GM10847 (cell line): ENCODE data around the gene CYP27A1.

Experiments used
- POLR2A ChIP-seq: IDR thresholded peaks from 2 replicates; pipeline ENCODE4 v1.6.1; 2011; ENCODE audit not compliant: insufficient read length; ENCODE audit errors: extremely low read depth

CYP27A1 gene

GRCh38 chr2:218831378-218831990, 49.5 kb downstream of the CYP27A1 start, which contains the start of gene PRKAG3:
PRKAG3 (minus strand) TSS chr2:218831803.
- no peak for TF ChIP-seq POLR2A

DNA sequence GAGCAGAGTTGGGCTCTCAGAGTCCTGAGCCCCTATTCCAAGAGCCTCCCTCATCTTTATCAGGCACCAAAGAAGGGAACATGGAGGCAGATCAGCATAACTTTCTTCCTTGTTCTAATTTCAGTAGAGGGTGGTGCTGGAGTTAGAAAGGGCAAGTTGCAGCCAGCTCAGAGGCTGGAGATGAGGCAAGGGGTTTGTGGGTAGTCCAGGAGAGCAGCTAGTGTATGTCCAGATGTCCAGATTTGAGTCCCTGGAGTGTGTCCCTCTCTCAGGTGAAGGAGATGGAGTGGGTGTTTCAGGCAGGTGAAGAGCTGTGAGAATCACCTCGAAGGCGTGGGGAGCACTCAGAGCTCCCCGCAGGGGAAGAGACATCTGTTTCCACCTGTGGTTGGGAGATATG, 50.1 kb downstream of the CYP27A1 start:
- no peak for TF ChIP-seq POLR2A

- no peak for TF ChIP-seq POLR2A
Observed at GRCh38 chr2:218832520-218832919, 50.6 kb downstream of the CYP27A1 start.

- TF ChIP-seq POLR2A: no peak
Observed at GRCh38 chr2:218833023-218833609, 51.2 kb downstream of the CYP27A1 start.

DNA sequence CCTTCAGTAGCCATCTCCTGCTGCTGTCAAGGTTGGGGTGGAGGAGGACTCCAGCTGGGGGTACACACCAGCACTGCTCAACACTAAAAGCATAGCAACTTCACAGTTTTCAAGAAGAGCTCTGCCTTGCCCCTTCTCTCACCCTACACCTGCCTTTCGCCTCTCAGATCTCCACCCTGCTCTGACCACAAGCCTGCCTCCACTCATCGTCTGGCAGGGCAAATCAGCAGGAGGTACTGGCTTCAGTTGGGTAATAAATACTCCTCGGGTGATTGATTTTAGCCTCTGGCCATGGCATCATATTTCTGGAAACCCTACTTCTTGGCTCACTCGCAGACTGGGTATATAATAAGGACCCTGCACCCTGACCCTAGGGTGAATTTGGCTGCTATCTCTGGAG, 52.7 kb downstream of the CYP27A1 start:
- TF ChIP-seq POLR2A: no peak

GRCh38 chr2:218837495-218837894, 55.5 kb downstream of the CYP27A1 start:
- TF ChIP-seq POLR2A: no peak

- TF ChIP-seq POLR2A: no peak
Observed at GRCh38 chr2:218839430-218839829, 57.5 kb downstream of the CYP27A1 start.

- TF ChIP-seq POLR2A: no peak
Observed at GRCh38 chr2:218839888-218840287, 57.9 kb downstream of the CYP27A1 start.

- no peak for TF ChIP-seq POLR2A
Observed at GRCh38 chr2:218849721-218850120, 67.8 kb downstream of the CYP27A1 start.

DNA sequence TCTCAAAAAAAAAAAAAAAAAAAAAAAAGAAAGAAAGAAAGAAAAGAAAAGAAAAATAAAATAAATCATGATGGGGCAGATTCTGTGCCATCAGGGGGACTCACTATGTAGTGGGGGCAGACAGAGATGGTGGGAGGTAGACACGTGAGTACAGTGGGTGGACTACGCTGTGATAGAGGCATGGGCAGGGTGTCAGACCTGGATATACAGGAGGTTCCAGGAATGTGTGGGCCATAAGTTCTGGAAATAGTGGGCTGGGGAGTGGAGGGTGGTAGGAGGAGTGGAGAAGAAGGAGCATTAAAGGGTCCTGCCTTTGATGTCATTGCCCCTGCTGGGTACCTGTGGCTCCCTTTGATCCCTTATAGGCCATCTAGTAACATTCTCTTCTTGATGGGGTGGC, 68.8 kb downstream of the CYP27A1 start:
- TF ChIP-seq POLR2A: no peak

DNA sequence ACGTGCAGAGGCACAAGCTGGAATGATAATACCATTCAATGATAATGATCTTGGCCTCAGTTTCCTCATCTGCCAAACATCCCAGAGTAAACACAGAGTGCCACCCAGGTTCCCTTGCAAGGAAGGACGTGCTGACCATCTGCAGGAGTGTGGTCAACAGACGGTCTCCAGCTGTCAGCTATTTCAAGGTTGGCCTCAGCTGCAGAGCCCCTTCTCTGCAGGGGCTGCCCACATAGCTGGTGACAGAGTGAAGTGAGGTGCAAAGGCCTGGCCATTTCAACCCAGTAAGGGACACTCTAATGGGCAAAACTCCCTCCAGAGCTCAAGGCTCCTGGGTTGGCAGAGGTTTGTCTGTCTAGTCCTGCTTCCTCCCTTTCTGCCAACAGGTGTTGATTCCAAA, 69.3 kb downstream of the CYP27A1 start:
- TF ChIP-seq POLR2A: no peak

DNA sequence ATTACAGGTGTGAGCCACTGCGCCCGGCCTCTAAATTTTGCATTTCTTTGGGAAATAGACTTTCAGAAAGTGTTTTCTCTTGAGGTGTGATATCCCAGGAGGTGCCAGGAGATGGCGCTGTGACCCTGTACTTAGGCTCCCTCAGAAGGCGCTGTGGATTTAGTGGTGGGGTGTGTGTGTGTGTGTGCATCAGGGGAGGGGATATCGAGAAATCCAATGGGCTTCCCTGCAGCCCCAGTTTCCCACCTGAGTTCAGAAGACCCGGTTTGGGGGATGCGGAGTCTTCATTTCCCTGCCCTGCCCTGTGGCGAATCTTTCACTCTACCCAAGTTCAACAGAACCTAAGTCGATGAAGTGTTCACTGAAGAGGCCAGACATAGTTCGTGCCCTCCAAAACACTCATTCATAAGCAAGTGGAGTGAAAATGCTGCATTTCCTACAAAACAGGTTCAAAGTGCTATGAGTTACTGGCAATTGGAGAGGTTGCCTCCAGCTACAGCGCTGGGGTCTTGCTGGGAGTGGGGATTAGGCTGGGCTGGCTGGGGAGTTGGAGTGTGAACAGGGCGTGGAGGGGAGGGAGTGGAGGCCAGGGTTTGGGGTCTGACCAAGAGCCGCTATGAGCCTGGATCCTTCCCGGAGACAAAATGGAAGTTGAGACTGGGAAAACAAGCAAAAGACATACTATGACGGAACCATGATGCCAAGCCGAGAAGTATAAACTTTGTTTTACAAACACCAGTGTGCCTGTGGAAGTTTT, 71.1 kb downstream of the CYP27A1 start:
- TF ChIP-seq POLR2A: no peak

DNA sequence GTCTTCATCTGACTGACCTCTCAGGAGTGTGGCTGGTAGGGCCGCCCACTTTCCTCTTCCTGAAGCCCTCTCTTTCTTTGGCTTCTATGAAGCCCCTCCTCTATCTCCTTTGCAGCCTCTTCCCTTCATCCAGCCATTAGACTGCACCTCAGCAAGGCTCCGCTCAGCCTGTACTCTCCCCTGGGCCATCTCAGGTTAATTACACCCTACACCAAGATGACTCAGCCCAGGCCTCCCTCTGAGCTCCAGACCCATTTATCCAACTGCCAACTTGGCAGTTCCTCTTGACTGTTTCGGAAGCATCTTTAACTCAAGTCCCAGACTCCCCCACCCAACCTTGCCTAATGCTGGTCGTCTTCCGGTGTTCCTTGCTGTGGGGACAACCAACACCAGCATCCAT, 71.8 kb downstream of the CYP27A1 start:
- TF ChIP-seq POLR2A: no peak

GRCh38 chr2:218854860-218855259, 72.9 kb downstream of the CYP27A1 start:
- TF ChIP-seq POLR2A: no peak

DNA sequence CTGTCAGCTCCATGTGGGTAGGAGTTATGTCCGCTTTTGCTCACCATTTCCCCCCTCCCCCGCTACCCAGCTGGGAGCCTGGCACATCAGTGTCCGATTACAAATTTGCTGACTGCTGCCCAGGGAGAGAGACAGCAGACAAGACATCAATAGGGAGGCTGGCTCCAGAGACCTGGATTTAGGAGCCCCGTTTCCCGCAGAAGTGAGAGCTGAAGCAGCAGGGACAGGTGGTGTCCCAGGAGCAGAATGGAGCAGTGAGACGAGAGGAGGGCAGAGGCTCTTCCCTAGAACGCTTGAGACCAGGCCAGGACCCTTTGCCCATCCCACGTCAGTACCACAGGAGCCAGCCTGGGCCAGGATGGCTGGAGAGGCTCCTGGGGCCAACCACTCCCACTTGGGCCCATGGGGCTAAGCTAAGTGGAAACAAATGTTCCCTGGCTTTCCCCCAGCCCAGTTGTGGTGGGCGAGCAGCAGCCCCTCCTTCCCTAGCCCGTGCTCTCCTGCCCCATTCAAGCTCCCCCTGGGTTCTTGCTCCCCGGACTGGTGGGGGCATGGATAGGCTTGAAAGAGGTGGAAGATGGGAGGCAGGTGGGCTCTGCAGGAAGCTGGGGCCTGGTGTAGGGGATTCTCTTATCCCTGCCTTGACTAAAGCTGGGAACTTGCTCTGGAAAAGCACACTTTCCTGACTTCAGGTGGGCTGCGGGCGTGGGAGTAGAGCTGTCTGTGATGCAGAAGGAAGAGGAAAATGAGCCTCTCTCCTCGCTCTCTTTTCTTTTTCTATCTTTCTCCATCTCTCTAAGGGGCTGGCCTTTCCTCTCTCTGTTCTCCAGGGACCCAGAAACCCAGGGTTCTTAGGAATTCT, 73.6 kb downstream of the CYP27A1 start:
- TF ChIP-seq POLR2A: no peak

DNA sequence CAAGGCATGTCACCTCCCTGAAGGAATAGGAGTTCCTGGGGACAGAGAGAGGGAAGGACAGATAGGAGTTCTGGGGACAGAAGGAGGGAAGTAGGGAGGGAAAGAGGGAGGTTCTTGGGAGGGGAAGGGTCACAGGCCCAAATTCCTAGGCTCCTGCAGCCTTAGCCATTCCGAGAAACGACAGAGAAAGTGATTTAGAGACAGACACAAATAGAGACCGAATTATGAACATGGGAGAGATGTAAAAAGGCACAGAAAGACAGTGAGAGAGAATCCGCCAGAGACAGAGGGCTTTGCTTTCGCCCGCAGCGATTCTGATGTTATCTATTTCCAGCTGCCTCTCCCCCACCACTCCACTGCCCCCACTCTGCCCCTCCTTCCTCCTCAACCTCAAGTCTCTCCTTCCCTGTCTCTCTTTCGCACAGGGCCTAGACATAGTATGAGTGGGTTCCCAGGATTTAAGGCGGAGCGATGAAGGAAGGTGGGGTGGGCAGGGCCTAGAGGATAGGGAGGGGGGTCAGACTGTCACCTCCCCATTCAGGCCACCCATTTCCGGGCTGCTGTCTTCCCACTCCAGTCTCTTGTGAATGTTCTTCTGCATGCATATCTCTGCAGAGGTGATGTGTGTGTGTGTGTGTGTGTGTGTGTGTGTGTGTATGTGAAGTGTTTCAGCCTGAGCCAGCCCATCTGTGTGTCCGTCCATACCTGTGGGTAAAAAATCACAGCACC, 74.4 kb downstream of the CYP27A1 start:
- TF ChIP-seq POLR2A: no peak

DNA sequence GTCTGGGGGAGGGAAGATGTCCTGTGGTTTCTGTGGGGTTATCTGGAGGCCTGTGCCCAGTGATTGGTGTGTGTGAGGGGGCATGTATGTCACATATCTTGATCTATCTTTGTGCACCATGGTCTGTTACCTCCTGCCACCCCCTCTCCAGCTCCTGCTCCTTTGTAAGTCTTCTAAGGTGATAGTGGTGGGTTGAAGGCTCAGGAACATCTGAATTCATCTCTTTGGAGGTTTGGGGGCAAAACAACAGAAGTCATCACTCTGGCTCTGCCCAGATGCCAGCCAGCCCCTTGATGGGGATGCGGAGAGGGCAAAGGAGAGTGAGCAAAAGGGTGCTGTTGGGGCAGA, 74.9 kb downstream of the CYP27A1 start:
- no peak for TF ChIP-seq POLR2A
